Measurements from ENCODE around the gene GPR84. TPM values are rescaled to one million over a fixed set of nuclear protein-coding genes. Genes with fewer than 3 reads are reported as not detected.
A peak's percentile ranks its signal among the peaks of the same experiment; 100 is the strongest.

GPR84 gene
- total and polyA plus RNA-seq, 3 donors from 2014 or later, result 0.43 to 0.58 TPM; not detected in 1

DNA sequence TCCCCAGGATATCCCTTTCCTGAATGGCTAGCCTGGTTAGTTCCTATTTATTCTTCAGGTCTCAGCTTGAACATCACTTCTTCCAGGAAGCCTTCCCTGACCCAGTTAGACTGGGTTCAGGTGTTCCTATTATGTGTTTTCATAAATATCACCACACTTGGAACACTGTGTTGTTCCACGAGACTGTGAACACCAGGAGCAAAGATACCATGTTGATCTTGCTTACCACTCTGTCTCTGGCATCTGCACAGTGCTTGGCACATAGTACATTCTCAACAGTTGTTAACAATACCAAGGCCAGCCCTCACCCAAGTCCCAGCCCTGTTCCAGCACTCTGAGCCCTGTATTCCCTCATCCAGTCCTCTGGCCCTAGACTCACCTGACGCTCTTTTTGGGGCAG lies 33.9 kb upstream of the GPR84 start:
- Histone ChIP-seq H3K27me3 (no peaks in the 10 kb centered on the region), H3K4me1 (no peaks in the 10 kb centered on the region), H3K9me3 (no peaks in the 10 kb centered on the region), H3K4me3 (no peak overlapping the region), H3K27ac (no peak overlapping the region), H3K36me3 (ENCODE audit: low read depth, missing control alignments) (no peaks in the 10 kb centered on the region)
- no peak for DNase-seq
- 83 to 93% methylated on average over 2 of the region's 2 CpGs for WGBS, 2 donors
- intact Hi-C loops (cut with DNase I; ENCODE audit: low total_unique reads), result loop anchor here (5.0 kb wide), 1 partner anchor 39 kb away; no protein-coding TSS in a partner anchor
- TF ChIP-seq, protein P1, sequence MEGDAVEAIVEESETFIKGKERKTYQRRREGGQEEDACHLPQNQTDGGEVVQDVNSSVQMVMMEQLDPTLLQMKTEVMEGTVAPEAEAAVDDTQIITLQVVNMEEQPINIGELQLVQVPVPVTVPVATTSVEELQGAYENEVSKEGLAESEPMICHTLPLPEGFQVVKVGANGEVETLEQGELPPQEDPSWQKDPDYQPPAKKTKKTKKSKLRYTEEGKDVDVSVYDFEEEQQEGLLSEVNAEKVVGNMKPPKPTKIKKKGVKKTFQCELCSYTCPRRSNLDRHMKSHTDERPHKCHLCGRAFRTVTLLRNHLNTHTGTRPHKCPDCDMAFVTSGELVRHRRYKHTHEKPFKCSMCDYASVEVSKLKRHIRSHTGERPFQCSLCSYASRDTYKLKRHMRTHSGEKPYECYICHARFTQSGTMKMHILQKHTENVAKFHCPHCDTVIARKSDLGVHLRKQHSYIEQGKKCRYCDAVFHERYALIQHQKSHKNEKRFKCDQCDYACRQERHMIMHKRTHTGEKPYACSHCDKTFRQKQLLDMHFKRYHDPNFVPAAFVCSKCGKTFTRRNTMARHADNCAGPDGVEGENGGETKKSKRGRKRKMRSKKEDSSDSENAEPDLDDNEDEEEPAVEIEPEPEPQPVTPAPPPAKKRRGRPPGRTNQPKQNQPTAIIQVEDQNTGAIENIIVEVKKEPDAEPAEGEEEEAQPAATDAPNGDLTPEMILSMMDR (IDR thresholded peaks at IDR 0.05), result no peak
- no peak for TF ChIP-seq POLR2A (IDR thresholded peaks at IDR 0.05)

DNA sequence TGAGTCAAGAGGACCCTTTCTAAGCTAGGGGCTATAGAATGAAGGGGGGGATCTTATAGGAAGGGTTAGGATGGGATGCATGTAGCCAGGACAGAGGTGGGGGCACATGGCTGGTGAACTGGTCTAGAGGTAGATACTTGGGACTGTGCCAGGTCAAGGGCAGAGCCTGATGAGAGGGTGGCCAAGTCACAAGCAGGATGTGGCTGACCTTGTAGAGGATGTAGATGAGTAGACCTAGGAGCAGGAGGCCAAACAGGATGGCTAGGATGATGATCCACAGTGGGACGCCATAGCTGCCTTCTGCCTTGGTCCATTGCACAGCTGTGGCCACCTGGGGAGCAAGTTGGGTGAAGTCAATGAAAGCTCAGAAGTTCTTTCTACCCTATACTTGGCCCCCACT lies 32.9 kb upstream of the GPR84 start:
- no peak overlapping the region for H3K27ac ChIP-seq
- no peaks in the 10 kb centered on the region for H3K9me3 ChIP-seq
- 88 to 100% methylated on average over 1 of the region's 1 CpG for WGBS, 2 donors
- H3K4me3 ChIP-seq, result no peak overlapping the region
- intact Hi-C loops (cut with DNase I; ENCODE audit: low total_unique reads), result loop anchor here (5.0 kb wide), 1 partner anchor 40 kb away; no protein-coding TSS in a partner anchor
- H3K27me3 ChIP-seq, result no peaks in the 10 kb centered on the region
- no peaks in the 10 kb centered on the region for H3K36me3 ChIP-seq (ENCODE audit: low read depth, missing control alignments)
- no peak for TF ChIP-seq POLR2A (IDR thresholded peaks at IDR 0.05)
- TF ChIP-seq, protein P1 (IDR thresholded peaks at IDR 0.05), result no peak
- DNase-seq, result no peak
- H3K4me1 ChIP-seq, result no peaks in the 10 kb centered on the region

DNA sequence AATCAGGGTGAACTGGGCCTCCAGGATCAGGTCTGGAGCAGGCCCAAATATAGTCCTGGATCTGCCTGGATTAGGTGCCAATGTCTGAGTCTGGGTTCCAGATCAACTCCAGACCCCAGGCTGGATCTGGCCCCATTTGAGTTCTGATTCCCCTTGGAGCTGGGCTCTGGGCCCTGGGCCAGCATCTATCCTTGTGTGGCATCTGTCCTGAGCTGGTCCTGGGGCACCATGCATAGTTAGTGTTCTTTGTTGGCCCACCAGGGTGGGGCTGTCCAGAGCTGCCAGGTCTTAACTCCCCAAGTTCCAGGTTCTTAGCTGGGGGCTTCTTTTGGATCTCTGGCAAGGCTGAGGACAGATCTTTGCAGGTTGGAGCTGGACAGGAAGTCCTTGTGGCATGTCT lies 31.3 kb upstream of the GPR84 start:
- TF ChIP-seq, protein P1 (IDR thresholded peaks at IDR 0.05), result no peak
- no peak for TF ChIP-seq POLR2A (IDR thresholded peaks at IDR 0.05)
- Histone ChIP-seq H3K36me3 (ENCODE audit: low read depth, missing control alignments) (no peaks in the 10 kb centered on the region), H3K9me3 (no peaks in the 10 kb centered on the region), H3K27me3 (no peaks in the 10 kb centered on the region), H3K4me1 (peaks cover 3% of the 10 kb centered on the region), H3K4me3 (no peak overlapping the region), H3K27ac (no peak overlapping the region)
- no peak for DNase-seq
- intact Hi-C loops (cut with DNase I; ENCODE audit: low total_unique reads), result loop anchor here (5.0 kb wide), 1 partner anchor 42 kb away; no protein-coding TSS in a partner anchor

DNA sequence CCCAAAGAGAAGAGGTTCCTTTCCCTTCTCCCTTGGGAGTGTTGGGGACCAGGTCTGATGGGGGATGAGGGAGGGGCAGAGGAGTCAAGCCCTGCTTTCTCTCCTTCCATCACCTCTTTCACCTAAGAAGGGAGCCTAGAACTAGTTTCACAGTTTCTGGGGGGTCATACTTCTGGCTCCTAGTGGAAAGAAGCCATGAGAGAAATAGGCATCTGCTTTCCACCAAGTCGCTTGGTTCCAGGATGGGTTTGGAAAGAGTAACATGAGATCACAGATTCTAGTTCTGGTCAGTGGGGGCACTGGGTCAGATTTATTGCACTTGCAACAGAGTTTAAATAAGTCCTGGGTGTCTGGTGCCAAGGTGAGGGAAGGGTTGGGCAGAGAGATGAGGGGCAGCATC lies 30.7 kb upstream of the GPR84 start:
- Histone ChIP-seq H3K36me3 (ENCODE audit: low read depth, missing control alignments) (no peaks in the 10 kb centered on the region), H3K9me3 (no peaks in the 10 kb centered on the region), H3K27me3 (no peaks in the 10 kb centered on the region), H3K4me3 (no peak overlapping the region), H3K27ac (no peak overlapping the region), H3K4me1 (peaks cover 3% of the 10 kb centered on the region)
- WGBS, 2 donors, result 100% methylated on average over 1 of the region's 1 CpG
- intact Hi-C loops (cut with DNase I; ENCODE audit: low total_unique reads), result loop anchor here (5.0 kb wide), 1 partner anchor 42 kb away; no protein-coding TSS in a partner anchor
- no peak for DNase-seq
- TF ChIP-seq, protein P1 (IDR thresholded peaks at IDR 0.05), result no peak
- TF ChIP-seq POLR2A (IDR thresholded peaks at IDR 0.05), result no peak

DNA sequence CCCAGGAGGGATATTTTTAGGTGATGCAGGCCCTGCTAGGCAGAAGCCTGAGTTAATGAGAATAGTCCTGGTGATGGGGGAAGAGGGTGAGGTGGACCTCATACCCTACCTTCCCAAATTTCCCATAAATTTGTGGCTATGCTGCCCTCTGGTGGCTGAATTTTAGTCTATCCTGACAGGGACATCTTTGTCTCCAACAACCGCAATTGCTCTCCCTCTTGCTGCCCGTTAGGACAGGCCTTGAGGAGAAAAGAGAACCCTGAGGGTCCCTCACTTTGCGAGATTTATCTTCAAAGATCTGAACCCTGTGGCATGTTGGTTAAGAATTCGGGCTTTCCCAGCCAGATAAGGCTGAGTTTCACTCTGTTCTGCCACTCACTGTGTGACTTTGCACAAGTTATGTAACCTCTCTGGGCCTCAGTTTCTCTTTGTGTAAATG lies 30.0 kb upstream of the GPR84 start:
- no peak overlapping the region for H3K27ac ChIP-seq
- no peaks in the 10 kb centered on the region for H3K27me3 ChIP-seq
- intact Hi-C loops (cut with DNase I; ENCODE audit: low total_unique reads), result no loop called here
- TF ChIP-seq POLR2A (IDR thresholded peaks at IDR 0.05), result no peak
- TF ChIP-seq, protein P1 (IDR thresholded peaks at IDR 0.05), result peak in 2 of 3 experiments; percentile 52 to 82
- no peaks in the 10 kb centered on the region for H3K36me3 ChIP-seq (ENCODE audit: low read depth, missing control alignments)
- peaks cover 3% of the 10 kb centered on the region for H3K4me1 ChIP-seq
- peak; percentile 71 for DNase-seq
- no peak overlapping the region for H3K4me3 ChIP-seq
- WGBS, 2 donors, result 54 to 60% methylated on average over 4 of the region's 4 CpGs
- no peaks in the 10 kb centered on the region for H3K9me3 ChIP-seq
